GM21737 (cell line): ENCODE results near the gene FSIP1.

ENCODE experiments used
- ATAC-seq: cut with Tn5 transposase; IDR thresholded peaks from one replicate; pipeline ENCODE4 v1.9.1; 2021; ENCODE audit warnings: mild to moderate bottlenecking, moderate library complexity; ENCODE audit not compliant: unreplicated experiment

Gene FSIP1

DNA sequence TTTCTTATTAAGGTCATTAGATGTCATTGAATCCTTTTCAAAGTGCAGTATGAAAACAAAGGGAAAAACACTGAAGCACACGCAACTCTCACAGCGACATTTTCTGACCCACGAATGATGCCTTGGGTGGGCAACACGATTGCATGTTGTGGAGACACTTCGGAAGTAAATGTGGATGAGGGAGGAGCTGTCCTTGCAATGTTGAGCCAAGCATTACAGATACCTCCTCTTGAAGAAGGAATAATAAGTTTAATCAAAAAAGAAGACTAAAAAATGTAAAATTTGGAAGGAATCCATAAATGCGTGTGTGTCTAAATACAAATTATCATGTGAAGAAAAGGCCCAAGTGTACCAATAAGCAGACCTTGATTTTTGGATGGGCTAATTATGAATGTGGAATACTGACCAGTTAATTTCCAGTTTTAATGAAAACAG, 184.9 kb downstream of the FSIP1 start:
- ATAC-seq = no peak

DNA sequence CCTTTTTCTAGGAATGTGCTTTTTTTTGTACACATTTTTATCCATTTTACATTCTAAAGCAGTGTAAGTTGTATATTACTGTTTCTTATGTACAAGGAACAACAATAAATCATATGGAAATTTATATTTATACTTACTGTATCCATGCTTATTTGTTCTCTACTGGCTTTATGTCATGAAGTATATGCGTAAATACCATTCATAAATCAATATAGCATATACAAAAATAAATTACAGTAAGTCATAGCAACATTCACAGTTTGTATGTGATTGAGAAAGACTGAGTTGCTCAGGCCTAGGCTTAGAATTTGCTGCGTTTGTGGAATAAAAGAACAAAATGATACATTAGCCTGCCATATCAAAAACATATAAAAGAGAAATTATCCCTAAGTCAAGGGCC, 185.3 kb downstream of the FSIP1 start:
- no peak for ATAC-seq

GRCh38 chr15:39596358-39597051, 186.1 kb downstream of the FSIP1 start:
- no peak for ATAC-seq

- ATAC-seq = no peak
Measured at GRCh38 chr15:39595338-39596221, 187.1 kb downstream of the FSIP1 start.

GRCh38 chr15:39594446-39595337, 187.9 kb downstream of the FSIP1 start:
- ATAC-seq = no peak

DNA sequence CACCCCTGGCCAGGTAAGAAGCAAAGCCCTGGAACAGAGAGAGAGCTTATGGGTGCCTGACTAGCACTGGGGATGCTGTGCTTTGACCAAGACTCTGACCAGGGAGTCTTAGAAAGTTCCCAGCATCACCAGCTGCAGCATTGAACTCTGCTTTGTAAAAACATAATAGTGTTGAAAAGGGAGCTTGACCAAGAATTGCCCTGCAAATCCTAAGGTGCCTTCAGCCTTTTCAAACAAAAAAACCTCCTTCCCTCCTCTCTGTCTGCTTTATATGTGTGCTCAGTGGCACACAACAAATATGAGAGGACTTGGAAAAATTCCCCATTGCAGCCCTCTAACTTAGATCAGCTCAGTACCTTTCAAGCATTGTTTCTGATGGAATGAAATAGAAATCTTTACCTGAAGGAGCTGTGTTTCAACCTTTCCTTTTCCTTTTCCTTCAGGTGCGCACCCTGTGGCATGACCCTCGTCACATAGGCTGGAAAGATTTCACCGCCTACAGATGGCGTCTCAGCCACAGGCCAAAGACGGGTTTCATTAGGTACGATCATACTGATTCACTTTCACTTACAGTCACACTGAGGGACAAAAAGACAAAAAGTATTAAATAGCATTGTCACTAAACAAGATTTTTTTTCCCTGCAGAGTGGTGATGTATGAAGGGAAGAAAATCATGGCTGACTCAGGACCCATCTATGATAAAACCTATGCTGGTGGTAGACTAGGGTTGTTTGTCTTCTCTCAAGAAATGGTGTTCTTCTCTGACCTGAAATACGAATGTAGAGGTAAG, 188.8 kb downstream of the FSIP1 start:
- ATAC-seq = no peak

DNA sequence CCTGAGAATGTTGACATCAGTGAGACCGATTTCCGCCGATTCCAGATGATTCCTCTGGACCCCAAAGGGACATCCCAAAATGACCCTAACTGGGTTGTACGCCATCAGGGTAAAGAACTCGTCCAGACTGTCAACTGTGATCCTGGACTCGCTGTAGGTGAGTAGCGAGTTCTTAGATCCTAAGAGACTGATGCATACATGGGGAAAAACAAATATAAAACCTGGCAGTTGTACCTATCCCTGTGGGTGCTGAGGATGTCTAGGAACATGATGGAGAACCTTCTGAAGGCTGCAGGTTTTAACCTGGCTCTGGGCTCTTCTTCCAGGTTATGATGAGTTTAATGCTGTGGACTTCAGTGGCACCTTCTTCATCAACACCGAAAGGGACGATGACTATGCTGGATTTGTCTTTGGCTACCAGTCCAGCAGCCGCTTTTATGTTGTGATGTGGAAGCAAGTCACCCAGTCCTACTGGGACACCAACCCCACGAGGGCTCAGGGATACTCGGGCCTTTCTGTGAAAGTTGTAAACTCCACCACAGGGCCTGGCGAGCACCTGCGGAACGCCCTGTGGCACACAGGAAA, 189.5 kb downstream of the FSIP1 start:
- no peak for ATAC-seq

DNA sequence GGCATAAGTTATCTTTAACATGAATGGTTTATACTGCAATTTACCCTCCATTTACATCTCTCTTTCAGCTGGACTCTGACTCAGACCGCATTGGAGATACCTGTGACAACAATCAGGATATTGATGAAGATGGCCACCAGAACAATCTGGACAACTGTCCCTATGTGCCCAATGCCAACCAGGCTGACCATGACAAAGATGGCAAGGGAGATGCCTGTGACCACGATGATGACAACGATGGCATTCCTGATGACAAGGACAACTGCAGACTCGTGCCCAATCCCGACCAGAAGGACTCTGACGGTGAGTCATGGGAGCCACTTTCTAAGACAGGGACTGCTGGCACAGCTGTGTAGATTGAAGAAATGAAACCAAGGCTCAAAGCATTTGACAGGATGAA, 190.1 kb downstream of the FSIP1 start:
- ATAC-seq = no peak

GRCh38 chr15:39591896-39592315, 190.7 kb downstream of the FSIP1 start:
- no peak for ATAC-seq

DNA sequence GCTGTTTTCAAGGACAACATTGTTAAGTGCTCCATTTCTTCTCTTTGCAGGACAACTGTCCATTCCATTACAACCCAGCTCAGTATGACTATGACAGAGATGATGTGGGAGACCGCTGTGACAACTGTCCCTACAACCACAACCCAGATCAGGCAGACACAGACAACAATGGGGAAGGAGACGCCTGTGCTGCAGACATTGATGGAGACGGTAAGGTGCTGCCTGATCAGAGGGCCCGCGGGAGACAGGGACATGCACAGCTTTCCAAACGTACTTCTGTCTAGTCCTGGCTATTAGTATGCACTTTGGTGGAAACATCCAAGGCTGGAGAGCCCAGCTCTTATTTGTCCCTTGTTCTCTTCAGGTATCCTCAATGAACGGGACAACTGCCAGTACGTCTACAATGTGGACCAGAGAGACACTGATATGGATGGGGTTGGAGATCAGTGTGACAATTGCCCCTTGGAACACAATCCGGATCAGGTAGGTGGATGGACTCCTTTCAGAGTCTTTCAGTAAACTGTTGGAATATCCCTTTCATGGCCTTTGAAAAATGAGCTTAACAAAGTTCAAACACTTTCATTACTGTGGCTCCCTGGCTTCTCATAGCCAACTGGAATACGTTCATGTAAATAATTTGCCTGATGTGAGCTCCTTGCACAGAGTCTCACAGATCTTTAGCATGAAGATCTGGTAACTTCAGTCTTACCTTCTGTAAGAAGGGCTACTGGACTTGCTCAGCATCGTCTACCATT, 191.3 kb downstream of the FSIP1 start:
- no peak for ATAC-seq

GRCh38 chr15:39589815-39590644, 192.6 kb downstream of the FSIP1 start:
- ATAC-seq = no peak

DNA sequence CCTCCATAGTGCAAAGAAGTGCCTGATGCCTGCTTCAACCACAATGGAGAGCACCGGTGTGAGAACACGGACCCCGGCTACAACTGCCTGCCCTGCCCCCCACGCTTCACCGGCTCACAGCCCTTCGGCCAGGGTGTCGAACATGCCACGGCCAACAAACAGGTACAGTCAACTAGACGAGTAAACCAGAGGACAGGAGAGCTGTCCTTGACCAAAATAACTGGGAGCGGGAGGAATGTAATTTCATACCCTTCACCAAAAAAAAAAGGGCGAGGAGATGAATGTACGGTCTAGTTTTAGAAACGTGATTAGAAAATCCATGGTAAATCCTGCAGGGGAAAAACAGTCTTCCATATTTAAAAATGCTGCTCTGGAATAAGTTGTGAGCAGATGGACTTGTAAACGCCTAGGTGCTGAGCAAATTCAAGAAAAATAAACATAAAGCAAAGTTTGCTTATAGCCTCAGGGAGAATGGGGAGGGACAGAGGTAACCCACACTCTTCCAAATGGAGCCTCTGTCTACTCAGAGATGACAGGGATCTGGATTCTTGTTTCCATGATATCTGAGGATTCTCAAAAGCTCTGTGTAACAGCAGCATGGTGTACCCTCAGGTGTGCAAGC, 193.3 kb downstream of the FSIP1 start:
- ATAC-seq = no peak

DNA sequence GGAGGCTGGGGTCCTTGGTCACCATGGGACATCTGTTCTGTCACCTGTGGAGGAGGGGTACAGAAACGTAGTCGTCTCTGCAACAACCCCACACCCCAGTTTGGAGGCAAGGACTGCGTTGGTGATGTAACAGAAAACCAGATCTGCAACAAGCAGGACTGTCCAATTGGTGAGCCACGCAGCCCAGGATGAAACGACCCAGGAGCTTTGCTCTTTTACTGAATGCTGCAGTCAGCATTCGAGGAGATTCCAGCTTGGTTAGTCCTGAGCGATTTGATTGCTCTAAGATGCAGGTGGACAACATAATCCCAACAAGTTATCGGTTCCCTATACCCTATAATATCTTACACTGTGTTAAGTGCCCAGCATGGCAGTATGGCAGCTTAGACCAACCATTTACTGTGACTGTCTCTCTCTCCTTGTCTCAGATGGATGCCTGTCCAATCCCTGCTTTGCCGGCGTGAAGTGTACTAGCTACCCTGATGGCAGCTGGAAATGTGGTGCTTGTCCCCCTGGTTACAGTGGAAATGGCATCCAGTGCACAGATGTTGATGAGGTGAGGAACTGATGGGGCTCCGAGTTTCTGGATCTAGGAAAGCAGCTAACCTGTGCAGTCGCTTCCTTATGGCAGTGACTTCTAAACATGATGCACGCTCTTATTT, 194.0 kb downstream of the FSIP1 start:
- no peak for ATAC-seq

DNA sequence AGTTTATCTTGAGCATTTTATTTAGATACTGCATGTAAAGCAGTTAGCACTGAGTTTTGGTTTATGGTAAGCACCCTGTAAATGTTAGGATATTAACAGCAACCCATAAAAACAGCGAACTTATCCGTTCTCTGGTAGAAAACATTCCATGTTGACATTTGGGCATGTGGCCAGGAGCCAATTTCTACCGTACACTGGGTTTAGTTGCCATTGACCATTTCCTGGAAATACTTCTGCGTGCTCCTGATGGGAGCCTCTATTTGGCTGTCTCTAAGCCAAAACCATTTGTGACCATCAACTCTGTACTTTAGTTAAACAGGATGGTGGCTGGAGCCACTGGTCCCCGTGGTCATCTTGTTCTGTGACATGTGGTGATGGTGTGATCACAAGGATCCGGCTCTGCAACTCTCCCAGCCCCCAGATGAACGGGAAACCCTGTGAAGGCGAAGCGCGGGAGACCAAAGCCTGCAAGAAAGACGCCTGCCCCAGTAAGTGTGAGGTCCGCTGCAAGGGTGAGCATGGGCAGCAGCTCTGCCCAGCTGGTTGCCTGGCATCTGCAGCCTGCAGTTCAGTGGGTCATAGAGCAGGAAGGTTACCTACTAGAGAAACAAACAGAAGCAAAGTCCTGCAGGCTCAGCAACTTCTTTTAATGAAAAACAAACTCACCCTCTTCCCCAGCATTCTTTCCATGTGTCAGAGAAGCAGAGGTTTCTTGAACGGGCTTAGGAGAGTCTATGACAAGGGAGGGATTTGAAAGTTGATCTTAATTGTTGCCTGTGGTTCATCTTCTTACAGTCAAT, 194.7 kb downstream of the FSIP1 start:
- ATAC-seq = no peak

- ATAC-seq = no peak
Measured at GRCh38 chr15:39587096-39587721, 195.4 kb downstream of the FSIP1 start.

DNA sequence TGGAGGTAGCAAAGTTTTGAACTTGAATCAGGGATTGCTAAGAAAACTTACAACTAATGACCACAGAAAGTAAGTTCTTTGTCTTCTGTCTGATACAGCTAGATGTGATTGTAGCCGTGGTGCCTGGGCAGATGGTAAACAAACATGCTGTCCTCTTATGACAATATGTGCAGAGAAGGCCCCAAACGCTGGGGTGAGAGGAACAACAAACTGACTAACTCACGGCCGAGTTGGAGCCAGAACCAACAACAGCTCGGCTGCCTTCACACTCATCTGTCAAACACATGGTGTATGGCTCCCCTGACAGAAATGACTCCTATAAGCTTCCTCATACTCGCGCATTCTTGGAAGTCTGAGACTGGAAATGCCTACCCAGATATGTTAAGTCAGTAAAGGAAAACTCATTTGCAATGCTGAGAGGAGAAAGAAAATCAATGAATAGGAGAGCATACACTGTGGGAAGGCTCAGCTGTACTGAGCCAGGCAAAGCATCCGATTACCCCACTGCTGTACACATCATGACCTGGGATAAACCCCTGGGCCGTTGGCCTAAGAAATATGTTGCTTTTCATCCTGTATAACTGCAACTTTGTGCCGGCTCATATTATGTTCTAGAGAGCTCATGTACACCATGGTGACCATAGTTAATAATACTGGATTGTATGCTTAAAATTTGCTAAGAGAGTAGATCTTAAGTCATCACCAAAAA, 196.1 kb downstream of the FSIP1 start:
- no peak for ATAC-seq
